OCI-LY3 (cell line): ENCODE measurements around the gene UNC5B.

ENCODE experiments used
- H2AFZ ChIP-seq: fragments of 200-600, 300-600 bp; shearing (Covaris generic); 2 replicates; pipeline ENCODE4 v1.6.0; 2014; ENCODE audit warnings: antibody characterized with exemption, low read depth, low read length
- H3K27ac ChIP-seq: fragments of 200-600, 300-600 bp; sonication (generic); 2 replicates; pipeline ENCODE4 v1.5.1; 2014; ENCODE audit warnings: mild to moderate bottlenecking, low read length, moderate library complexity, mixed read lengths
- H3K27me3 ChIP-seq: fragments of 200-600, 300-600 bp; sonication (generic); 2 replicates; pipeline ENCODE4 v1.6.1; 2014; ENCODE audit warnings: low read depth, low read length, mixed read lengths
- H3K36me3 ChIP-seq: fragments of 200-600, 300-600 bp; sonication (generic); replicated peaks from 2 replicates; pipeline ENCODE3; 2014; ENCODE audit warnings: low read depth, low read length, mixed read lengths
- H3K4me1 ChIP-seq: fragments of 300-600, 200-600 bp; sonication (generic); 2 replicates; pipeline ENCODE4 v1.6.1; 2014; ENCODE audit warnings: low read length, mixed read lengths
- H3K4me2 ChIP-seq: fragments of 200-600, 300-600 bp; sonication (generic); 2 replicates; pipeline ENCODE4 v1.6.1; 2014; ENCODE audit warnings: low read length, mixed read lengths
- H3K4me3 ChIP-seq: fragments of 300-600, 200-600 bp; sonication (generic); 2 replicates; pipeline ENCODE4 v1.5.1; 2014; ENCODE audit warnings: antibody characterized with exemption, mild to moderate bottlenecking, low read length, moderate library complexity
- H3K79me2 ChIP-seq: fragments of 300-600, 200-600 bp; shearing (Covaris generic); 2 replicates; pipeline ENCODE4 v1.6.1; 2014; ENCODE audit warnings: mild to moderate bottlenecking, low read length, mixed read lengths
- H3K9ac ChIP-seq: fragments of 300-600, 200-600 bp; shearing (Covaris generic); 2 replicates; pipeline ENCODE4 v1.6.0; 2014; ENCODE audit warnings: mild to moderate bottlenecking, low read length, moderate library complexity
- H3K9me3 ChIP-seq: fragments of 200-600, 300-600 bp; shearing (Covaris generic); 2 replicates; pipeline ENCODE4 v1.6.1; 2014; ENCODE audit warnings: low read length, mixed read lengths; ENCODE audit not compliant: insufficient read depth
- H4K20me1 ChIP-seq: fragments of 200-600, 300-600 bp; sonication (generic); 2 replicates; pipeline ENCODE4 v1.6.1; 2016; ENCODE audit warnings: low read length, mixed read lengths; ENCODE audit not compliant: insufficient read depth
- CTCF ChIP-seq: fragments of 200-600, 300-600 bp; sonication (generic); IDR thresholded peaks from 2 replicates; pipeline ENCODE4 v1.5.1; 2014; ENCODE audit warnings: antibody characterized with exemption, low read length, low read depth
- EZH2phosphoT487 ChIP-seq: fragments of 200-600 bp; shearing (Covaris generic); IDR thresholded peaks from 2 replicates; pipeline ENCODE4 v1.6.1; 2018; ENCODE audit warnings: antibody characterized with exemption, mixed run types, low read depth

Gene UNC5B

GRCh38 chr10:71241114-71241829 lies 28.9 kb downstream of the UNC5B start:
- Histone ChIP-seq H3K79me2 (no peaks in the 10 kb centered on the region), H3K9ac (no peak overlapping the region), H3K4me1 (no peaks in the 10 kb centered on the region), H3K4me3 (no peak overlapping the region), H3K4me2 (no peak overlapping the region), H4K20me1 (no peaks in the 10 kb centered on the region), H3K9me3 (no peaks in the 10 kb centered on the region), H3K27ac (no peak overlapping the region), H2AFZ (no peak overlapping the region), H3K36me3 (no peaks in the 10 kb centered on the region), H3K27me3 (no peaks in the 10 kb centered on the region)
- TF ChIP-seq EZH2phosphoT487 (no peak), CTCF (no peak)

DNA sequence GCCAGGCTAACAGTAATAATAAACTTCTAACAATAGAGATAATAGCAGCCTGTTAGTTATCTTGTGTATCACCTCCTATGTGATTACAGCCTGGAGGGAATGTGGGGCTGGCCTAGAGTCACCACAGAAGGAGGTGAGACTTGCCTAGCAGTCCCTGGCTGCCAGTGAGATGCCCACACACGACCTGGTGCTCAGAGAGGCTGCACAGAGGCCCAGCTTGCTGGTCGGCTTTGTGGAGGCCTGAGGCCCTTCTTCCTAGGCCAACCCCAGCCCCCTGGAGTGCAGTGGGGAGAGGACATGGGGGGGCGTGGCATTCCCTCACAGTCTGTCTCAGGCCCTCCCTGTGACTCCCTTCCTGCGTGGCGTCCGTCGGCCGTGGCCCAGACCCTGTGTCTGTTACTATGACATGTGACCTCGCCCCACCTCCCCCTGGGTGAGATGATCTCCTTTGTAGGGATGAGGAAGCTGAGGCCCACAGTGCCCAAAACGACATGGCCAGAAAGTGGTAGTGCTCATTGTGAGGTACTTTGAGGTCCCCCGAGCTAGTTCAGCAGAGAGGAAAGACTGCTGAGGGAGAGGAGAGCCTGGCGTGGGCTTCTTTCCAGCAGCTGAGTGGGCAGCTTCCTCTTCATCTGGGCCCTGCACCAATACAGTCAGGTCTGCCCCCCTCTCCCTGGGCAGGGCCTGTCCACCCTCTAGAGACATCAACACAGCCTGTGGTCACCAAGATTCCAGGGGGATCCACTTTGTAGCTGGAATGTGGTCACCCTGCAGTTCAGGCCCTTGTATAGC lies 29.7 kb downstream of the UNC5B start:
- Histone ChIP-seq H3K4me1 (no peaks in the 10 kb centered on the region), H3K27ac (no peak overlapping the region)

DNA sequence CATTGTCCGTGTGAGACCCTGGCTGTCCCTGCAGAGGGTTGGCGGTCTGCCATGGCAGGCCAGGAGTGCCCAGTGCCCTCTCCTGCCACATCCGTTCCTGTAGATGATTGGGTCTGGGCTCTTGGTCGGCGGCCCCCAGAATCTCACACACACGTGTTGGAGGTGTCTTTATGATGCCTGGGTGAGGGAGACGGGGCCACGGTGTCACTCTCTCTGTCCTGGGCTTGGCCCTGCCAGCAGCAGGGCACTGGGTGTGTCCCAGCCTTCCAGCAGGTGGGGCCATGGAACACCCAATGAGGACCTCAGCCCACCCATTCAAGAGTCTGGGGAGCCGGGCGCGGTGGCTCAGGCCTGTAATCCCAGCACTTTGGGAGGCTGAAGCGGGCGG lies 30.2 kb downstream of the UNC5B start:
- Histone ChIP-seq H3K4me3 (no peak overlapping the region), H2AFZ (no peak overlapping the region), H3K27ac (no peak overlapping the region), H3K9me3 (no peaks in the 10 kb centered on the region), H3K9ac (no peak overlapping the region), H4K20me1 (no peaks in the 10 kb centered on the region), H3K4me1 (no peaks in the 10 kb centered on the region), H3K36me3 (no peaks in the 10 kb centered on the region), H3K27me3 (no peaks in the 10 kb centered on the region), H3K79me2 (no peaks in the 10 kb centered on the region), H3K4me2 (no peak overlapping the region)
- TF ChIP-seq EZH2phosphoT487, result no peak
- TF ChIP-seq CTCF, result no peak

More for the DNA sequence above, 29.7 kb downstream of the UNC5B start:
- H3K4me2 ChIP-seq, result no peak overlapping the region
- no peaks in the 10 kb centered on the region for H3K9me3 ChIP-seq
- H4K20me1 ChIP-seq, result no peaks in the 10 kb centered on the region
- H3K27me3 ChIP-seq, result no peaks in the 10 kb centered on the region
- no peak for TF ChIP-seq EZH2phosphoT487
- TF ChIP-seq CTCF, result no peak
- no peak overlapping the region for H3K4me3 ChIP-seq
- H3K79me2 ChIP-seq, result no peaks in the 10 kb centered on the region
- no peak overlapping the region for H3K9ac ChIP-seq
- no peak overlapping the region for H2AFZ ChIP-seq
- no peaks in the 10 kb centered on the region for H3K36me3 ChIP-seq

- H3K79me2 ChIP-seq, result no peaks in the 10 kb centered on the region
- no peak overlapping the region for H3K4me2 ChIP-seq
- no peak for TF ChIP-seq CTCF
- no peak for TF ChIP-seq EZH2phosphoT487
- no peak overlapping the region for H2AFZ ChIP-seq
- H3K9me3 ChIP-seq, result no peaks in the 10 kb centered on the region
- no peaks in the 10 kb centered on the region for H3K27me3 ChIP-seq
- H3K36me3 ChIP-seq, result no peaks in the 10 kb centered on the region
- H3K4me1 ChIP-seq, result no peaks in the 10 kb centered on the region
- H3K9ac ChIP-seq, result no peak overlapping the region
- H3K4me3 ChIP-seq, result no peak overlapping the region
- no peaks in the 10 kb centered on the region for H4K20me1 ChIP-seq
- H3K27ac ChIP-seq, result no peak overlapping the region
Measured at GRCh38 chr10:71243756-71244395, 31.5 kb downstream of the UNC5B start.
